Embryonic facial prominence (tissue), 1 donor: ENCODE data around the gene ASTN2.
A peak's percentile ranks its signal among the peaks of the same experiment; 100 is the strongest.
"Not testable (repeated sequence)": the region's sequence is repeated elsewhere in the genome, so short reads cannot be mapped to it uniquely, and the experiment has no call there.

Experiments
- DNase-seq: peaks from one replicate; pipeline ENCODE4 v3.0.0-alpha.2; 2016; ENCODE audit errors: extremely low spot score

The ASTN2 gene

GRCh38 chr9:116461632-116462031, 953.2 kb downstream of the ASTN2 start:
- DNase-seq: no peak

DNA sequence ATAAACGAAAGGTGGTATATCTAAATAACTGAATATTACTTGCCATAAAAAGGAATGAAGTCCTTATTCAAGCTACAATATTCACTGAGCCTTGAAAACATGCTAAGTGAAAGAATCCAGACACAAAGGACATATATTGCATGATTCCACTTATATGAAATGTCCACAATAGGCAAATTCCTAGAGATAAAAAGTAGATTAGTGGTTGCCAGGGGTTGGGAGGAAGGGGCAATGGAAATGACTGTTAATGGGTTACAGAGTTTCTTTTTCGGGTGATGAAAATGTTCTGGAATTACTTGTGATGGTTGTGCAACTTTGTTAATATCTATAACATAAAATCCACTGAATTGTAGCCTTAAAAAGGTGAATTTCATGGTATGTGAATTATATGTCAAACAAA, 954.8 kb downstream of the ASTN2 start:
- DNase-seq: no peak

GRCh38 chr9:116459576-116459975, 955.3 kb downstream of the ASTN2 start:
- DNase-seq: no peak

DNA sequence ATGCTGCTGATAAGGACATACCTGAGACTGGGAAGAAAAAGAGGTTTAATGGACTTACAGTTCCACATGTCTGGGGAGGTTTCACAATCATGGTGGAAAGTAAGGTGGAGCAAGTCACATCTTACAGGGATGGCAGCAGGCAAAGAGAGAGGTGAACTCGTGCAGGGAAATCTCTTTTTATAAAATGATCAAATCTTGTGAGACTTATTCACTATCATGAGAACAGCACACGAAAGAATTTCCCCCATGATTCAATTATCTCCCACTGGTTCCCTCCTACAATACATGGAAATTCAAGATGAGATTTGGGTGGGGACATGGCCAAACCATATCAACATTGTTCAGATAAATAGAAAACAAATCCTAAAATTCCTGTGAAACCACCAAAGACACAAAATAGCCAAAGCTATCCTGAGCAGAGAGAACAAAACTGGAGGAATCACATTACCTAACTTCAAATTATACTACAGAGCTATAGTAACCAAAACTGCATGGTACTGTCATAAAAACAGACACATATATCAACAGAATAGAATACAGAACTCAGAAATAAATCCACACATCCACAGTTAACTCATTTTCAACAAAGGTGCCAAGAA, 958.3 kb downstream of the ASTN2 start:
- no peak for DNase-seq

DNA sequence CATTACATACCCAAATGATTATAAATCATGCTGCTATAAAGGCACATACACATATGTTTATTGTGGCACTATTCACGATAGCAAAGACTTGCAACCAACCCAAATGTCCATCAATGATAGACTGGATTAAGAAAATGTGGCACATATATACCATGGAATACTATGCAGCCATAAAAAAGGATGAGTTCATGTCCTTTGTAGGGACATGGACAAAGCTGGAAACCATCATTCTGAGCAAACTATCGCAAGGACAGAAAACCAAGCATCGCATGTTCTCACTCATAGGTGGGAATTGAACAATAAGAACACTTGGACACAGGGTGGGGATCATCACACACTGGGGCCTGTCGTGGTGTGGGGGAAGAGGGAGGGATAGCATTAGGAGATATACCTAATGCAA, 960.3 kb downstream of the ASTN2 start:
- not testable (repeated sequence) for DNase-seq

DNA sequence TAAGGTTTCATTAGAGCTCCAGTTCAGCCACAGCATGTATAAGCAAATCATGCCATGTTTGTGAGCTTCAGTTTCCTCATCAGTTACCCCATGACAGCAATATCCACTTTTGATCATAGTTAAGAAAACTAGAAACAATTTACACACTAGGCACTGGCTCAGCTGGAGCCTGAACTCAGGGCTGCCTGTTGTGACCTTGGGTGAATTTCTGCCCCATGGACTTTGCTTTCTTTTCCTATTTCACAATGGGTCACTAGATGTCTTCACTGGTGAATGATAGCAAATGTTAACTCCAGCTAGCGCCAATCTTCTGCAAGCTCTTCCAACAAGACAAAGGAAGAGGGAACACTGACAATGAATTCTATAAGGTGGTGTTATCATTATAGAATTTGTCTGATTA, 961.1 kb downstream of the ASTN2 start:
- no peak for DNase-seq

DNA sequence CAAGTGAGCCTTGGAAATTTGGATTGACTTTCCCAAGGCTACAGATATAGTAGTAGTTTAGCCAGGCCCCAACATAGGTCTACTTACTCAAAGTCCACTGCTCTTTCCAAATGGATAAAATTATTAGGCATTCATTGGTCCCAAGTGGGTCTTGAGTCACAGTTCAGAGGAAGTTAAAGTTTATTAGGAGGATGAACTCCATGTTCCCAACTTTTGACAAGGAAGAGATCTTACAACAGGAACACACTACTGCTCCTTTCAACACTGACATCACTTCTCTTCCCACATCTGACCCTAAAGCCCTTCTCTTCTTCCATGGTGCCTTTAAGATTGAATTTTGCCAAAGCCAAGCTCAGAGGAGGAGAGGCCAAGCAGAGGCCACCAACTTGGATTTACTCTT, 962.2 kb downstream of the ASTN2 start:
- no peak for DNase-seq

GRCh38 chr9:116452227-116452626, 962.6 kb downstream of the ASTN2 start:
- DNase-seq: no peak

DNA sequence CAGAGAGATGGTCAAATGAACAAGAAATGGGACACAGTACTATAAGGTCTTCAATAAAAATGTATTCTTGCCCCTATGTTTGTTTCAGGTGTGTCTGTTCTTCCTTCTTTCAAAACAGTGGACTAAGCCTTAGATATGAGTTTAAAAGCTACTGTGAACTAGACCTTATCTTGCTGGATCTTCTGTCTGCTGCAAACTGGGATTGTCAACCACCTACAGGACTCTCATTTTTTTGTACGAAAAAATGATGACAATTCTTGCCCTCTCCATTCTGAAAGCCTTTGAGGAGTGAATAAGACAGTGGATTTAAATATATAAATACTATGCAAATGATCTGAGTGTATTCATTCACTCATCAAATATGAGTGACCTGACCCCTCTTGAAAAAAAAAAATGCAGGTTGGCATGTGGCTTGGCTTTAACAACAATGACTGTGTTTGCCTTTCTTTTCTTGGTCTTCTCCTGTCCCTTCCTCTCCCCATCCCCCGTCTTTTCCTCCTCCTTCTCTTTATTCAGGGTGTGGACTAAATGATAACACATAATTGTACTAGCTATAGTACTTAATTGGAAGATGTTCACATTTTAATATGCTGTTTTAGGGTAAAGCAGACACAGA, 963.2 kb downstream of the ASTN2 start:
- no peak for DNase-seq

- peak; percentile 64 for DNase-seq
Measured at GRCh38 chr9:116450378-116451139, 964.3 kb downstream of the ASTN2 start.

GRCh38 chr9:116449949-116450348, 964.9 kb downstream of the ASTN2 start:
- DNase-seq: no peak

DNA sequence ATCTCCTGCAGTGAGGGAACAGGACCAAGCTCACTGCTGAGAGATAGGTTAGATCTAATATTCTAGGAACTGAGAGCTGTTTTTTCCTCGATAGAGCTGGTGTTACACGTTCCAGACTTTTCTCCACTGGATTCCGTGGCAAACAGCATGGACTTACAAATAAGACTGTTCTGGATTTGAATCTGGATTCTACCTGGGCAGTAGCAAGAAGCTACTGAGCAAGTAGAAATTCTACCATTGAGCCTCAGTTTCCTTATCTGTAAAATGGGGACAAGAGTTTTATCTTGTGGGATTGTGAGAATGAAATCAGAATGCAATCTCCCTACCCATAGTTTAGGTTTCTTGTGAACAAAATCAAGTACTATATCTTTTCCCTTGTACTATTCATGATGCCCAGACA, 966.4 kb downstream of the ASTN2 start:
- DNase-seq: no peak

DNA sequence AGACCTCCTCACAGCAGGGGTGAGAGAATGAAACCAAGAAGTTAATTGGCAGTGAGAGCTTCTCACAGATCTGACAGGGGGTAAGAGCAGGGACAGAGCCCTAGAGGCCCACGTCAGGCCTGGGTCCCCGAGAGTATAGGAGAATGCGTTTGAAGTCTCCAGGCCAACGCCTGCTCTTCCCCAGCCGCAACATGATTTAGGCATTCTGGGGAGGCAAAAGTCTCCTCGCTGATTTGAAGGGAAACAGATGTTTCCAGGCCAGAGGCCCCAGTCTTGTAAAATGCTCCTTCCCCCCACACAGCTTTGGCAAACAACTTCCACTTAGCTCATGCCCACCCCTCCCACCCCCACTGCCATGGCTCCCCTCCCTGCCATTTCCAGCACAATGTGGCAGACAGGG, 966.9 kb downstream of the ASTN2 start:
- DNase-seq: peak; percentile 38

DNA sequence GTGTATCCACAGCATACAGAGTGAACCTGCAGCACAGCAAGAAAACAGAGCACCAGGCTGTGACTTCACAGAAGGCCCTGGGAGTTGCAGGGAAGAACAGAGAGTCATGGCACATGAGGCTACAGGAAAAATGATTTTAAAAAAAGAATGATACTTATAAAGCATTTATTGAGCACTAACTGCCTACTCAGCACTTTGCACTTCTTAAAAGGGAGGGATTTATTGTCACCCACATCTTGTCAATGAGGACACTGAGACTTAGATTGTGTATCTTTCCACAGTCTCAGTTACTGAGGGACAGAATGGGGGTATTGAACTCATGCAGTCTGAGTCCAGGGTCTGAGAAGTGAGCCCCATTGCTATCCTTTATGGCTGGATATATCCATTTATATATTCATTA, 972.3 kb downstream of the ASTN2 start:
- DNase-seq: no peak

DNA sequence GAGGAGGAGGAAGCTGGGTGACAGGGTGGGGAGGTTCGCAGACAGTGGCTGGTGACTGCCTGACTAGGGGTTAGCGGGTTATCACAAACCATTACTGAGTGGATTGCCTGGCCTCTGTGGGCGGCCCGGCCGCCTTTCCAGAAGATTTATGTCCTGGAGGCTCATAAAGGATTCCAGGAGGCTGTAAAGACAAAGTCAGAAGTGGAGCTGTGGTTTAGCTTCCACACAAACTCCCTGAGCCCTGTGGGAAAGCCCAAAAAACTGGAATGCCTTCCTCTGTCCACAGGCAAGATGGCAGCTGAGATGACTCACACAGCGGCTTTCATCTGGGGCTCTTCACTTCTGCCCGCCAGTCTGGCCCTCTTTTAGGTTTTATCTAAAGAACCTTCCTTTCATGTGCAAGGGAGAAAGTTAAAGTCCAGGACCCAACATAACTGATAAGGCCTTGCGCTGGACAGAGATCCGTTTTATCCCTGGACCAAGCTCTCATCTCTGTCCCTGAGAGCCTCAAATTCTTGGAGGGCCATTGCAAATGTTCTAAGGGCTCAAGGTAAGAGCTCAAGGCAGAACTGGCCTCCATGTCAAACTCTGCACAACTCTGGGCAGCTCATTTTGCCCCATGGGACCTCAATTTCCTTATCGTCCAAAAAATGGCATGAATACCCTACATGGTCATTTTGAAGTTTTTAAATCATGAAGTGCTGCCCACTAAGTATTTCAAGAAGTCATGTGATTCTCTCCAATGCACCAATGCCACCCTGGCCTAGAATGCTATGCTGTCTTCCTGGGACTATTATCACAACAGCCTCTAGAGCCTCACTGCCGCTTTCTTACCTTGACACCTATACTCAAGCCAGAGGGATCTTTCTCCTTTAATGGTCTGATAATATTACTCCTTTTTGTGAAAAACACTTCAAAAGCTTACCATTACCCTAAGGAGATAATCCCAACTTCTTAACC, 977.2 kb downstream of the ASTN2 start:
- no peak for DNase-seq

DNA sequence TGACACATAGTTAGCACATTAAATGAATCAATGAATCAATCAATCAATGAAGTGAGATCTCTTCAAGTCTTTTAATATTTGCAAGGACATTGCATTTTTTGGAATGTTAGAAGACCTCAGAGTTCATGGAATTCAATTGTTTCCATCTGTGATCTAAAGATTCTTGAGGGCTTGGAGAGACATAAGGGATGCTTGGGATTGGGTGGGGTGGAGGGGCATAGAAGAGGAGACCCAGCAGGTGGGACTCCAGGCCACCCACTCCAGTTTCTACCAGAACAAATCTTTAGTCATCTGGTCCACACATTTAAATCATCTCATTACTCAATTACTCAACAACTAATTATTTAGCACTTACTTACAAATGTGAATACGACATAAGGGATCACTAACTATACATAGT, 978.7 kb downstream of the ASTN2 start:
- DNase-seq: no peak

- DNase-seq: no peak
Measured at GRCh38 chr9:116435706-116436105, 979.2 kb downstream of the ASTN2 start.

GRCh38 chr9:116434314-116434713, 980.5 kb downstream of the ASTN2 start:
- no peak for DNase-seq

- DNase-seq: no peak
Measured at GRCh38 chr9:116432051-116432450, 982.8 kb downstream of the ASTN2 start.

DNA sequence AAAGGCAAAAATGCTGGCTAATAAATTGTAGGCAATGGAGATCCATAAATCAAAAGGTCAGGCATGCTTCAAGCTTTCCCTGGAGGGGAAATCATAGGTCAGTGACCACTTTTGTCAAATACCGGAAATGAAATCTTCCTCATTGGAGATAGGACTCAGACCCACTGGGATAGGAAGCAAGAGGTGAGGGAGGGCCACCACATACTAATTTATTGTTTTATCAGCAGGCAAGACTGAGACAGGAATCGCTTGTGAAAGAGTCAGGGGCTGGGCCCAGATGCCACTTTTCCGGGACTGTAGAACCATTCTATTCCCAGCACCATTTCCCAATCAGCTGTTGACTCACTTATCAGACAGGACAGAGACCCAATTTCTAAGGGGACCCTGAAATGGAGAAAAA, 984.0 kb downstream of the ASTN2 start:
- no peak for DNase-seq

DNA sequence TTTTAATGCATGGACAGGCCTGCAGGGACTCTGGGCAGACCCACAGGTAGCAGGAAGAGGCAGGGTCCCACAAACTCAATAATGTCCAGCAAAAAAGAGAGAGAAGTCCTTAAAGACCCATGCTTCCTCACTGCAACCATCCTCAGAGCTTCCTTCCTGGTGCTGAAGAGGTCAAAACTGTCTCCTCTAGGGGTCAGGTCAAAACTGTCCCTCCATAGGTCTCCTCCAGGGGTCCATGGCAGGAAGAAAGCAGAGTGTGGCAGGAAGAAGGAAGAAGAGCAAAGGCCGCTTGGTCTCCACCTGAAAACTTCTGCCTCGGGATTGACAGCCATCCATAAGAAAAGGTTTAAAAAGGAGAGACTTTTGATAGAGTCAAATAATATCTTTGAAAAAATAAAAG, 989.6 kb downstream of the ASTN2 start:
- no peak for DNase-seq

GRCh38 chr9:116423149-116423548, 991.7 kb downstream of the ASTN2 start:
- no peak for DNase-seq
